Endothelial cell of umbilical vein (primary cell): Measurements from ENCODE around the gene ELANE. TPM values are rescaled to one million over a fixed set of nuclear protein-coding genes. Genes with fewer than 3 reads are reported as not detected.

Experiments
- BruUV-seq: library from RNA; stranded (reverse); fragments of 400-500 nt; replicated peaks from 2 replicates; lab custom pipeline; 2021; lab: Mats Ljungman, UMichigan
- CTCF ChIA-PET: fragments of 300-600, 350-600 bp; sonication (Branson Sonifier 250); formaldehyde crosslinking; loops from one replicate; lab custom pipeline; 2021; ENCODE audit warnings: antibody characterized with exemption, inconsistent platforms; lab: Charles Lee
- POLR2A ChIA-PET: fragments of 300-600, 350-600 bp; sonication (Branson Sonifier 250); formaldehyde crosslinking; loops from one replicate; lab custom pipeline; 2021; ENCODE audit warnings: antibody characterized with exemption, inconsistent platforms; lab: Charles Lee
- DNase-seq: peaks from one replicate; pipeline ENCODE4 v3.0.0-alpha.2; 2011; ENCODE audit warnings: low read depth, low spot score
- FAIRE-seq: peaks from 2 replicates; lab custom pipeline; 2011; peaks lifted over from hg19 to GRCh38; lab: Jason Lieb, UNC
- H2AFZ ChIP-seq: 2 replicates; pipeline ENCODE4 v1.6.0; 2012; ENCODE audit warnings: low read depth, low read length, control low read depth, inconsistent platforms
- H3K27ac ChIP-seq: 2 replicates; pipeline ENCODE4 v1.5.1; 2011; ENCODE audit warnings: low read depth, mild to moderate bottlenecking, control low read depth, low read length, moderate library complexity; ENCODE audit not compliant: insufficient read depth
- H3K27me3 ChIP-seq, 2 experiments: 2 replicates each; pipeline versions ENCODE4 v1.6.0 to v1.6.1; 2011; ENCODE audit warnings: low read length in 2 of 2, mixed read lengths in 1 of 2; ENCODE audit not compliant: control insufficient read depth in 2 of 2, insufficient read depth in 2 of 2
- H3K36me3 ChIP-seq, 2 experiments: 2 replicates in 1 of 2; 3 replicates in 1 of 2; pipeline ENCODE4 v1.5.1; 2011; ENCODE audit warnings: low read length in 2 of 2, mild to moderate bottlenecking in 1 of 2, moderate library complexity in 1 of 2; ENCODE audit not compliant: control insufficient read depth in 2 of 2, insufficient read depth in 2 of 2; ENCODE audit errors: extremely low read depth in 1 of 2
- H3K4me1 ChIP-seq: 3 replicates; pipeline ENCODE4 v1.5.1; 2011; ENCODE audit warnings: mild to moderate bottlenecking, low read length; ENCODE audit not compliant: control insufficient read depth, insufficient read depth; ENCODE audit errors: extremely low read depth
- H3K4me2 ChIP-seq: 2 replicates; pipeline ENCODE4 v1.6.1; 2011; ENCODE audit warnings: low read length, control low read depth, mixed read lengths; ENCODE audit not compliant: insufficient read depth
- H3K4me3 ChIP-seq, 3 experiments: fragments of 200-600 bp in 1 of 3; sonication (generic), shearing (Covaris generic) in 1 of 3; replicated peaks in 1 of 3; 2 replicates each; pipeline ENCODE4 v1.5.1; 2011 to 2016; ENCODE audit warnings: control low read depth in 3 of 3, low read length in 3 of 3, mild to moderate bottlenecking in 2 of 3, inconsistent platforms in 1 of 3, low read depth in 1 of 3, moderate library complexity in 1 of 3; ENCODE audit not compliant: insufficient read depth in 1 of 3
- H3K79me2 ChIP-seq: 2 replicates; pipeline ENCODE4 v1.6.0; 2012; ENCODE audit warnings: low read length, inconsistent platforms; ENCODE audit not compliant: control insufficient read depth, insufficient read depth
- H3K9ac ChIP-seq: replicated peaks from 2 replicates; pipeline ENCODE3; 2011; ENCODE audit warnings: low read length, control low read depth; ENCODE audit not compliant: insufficient read depth; ENCODE audit errors: extremely low read depth
- H3K9me1 ChIP-seq: replicated peaks from 3 replicates; pipeline ENCODE4 v1.6.0; 2011; ENCODE audit warnings: mild to moderate bottlenecking, low read length; ENCODE audit not compliant: control insufficient read depth, insufficient read depth; ENCODE audit errors: extremely low read depth
- H3K9me3 ChIP-seq: replicated peaks from 2 replicates; pipeline ENCODE4 v1.5.1; 2012; ENCODE audit warnings: low read length, inconsistent platforms; ENCODE audit not compliant: control insufficient read depth, insufficient read depth
- H4K20me1 ChIP-seq: replicated peaks from 2 replicates; pipeline ENCODE3; 2011; ENCODE audit warnings: mild to moderate bottlenecking, low read length; ENCODE audit not compliant: control insufficient read depth, insufficient read depth; ENCODE audit errors: extremely low read depth
- EZH2 ChIP-seq: IDR thresholded peaks from 2 replicates; pipeline ENCODE4 v1.6.1; 2012; ENCODE audit warnings: borderline replicate concordance, low read depth, mild to moderate bottlenecking, moderate library complexity, low read length, inconsistent platforms; ENCODE audit not compliant: severe bottlenecking
- FOS ChIP-seq: IDR thresholded peaks from 2 replicates; pipeline ENCODE4 v1.6.1; 2011; ENCODE audit warnings: mild to moderate bottlenecking, low read length, moderate library complexity, borderline replicate concordance; ENCODE audit not compliant: insufficient read depth
- GATA2 ChIP-seq: IDR thresholded peaks from 2 replicates; pipeline ENCODE4 v1.7.0; 2011; ENCODE audit warnings: low read depth, mild to moderate bottlenecking, moderate library complexity, mixed read lengths, low read length; ENCODE audit not compliant: insufficient read length, insufficient read depth
- JUN ChIP-seq: IDR thresholded peaks from 2 replicates; pipeline ENCODE4 v1.6.1; 2011; ENCODE audit warnings: borderline replicate concordance, low read depth; ENCODE audit not compliant: insufficient read length, insufficient read depth
- MYC ChIP-seq: IDR thresholded peaks from one replicate; pipeline ENCODE4 v1.6.1; 2011; ENCODE audit warnings: mild to moderate bottlenecking, low read depth, low read length
- POLR2A ChIP-seq: IDR thresholded peaks from 2 replicates; pipeline ENCODE4 v1.6.1; 2012; ENCODE audit warnings: low read depth, mild to moderate bottlenecking, control low read depth, low read length
- POLR2AphosphoS5 ChIP-seq: IDR thresholded peaks from 2 replicates; pipeline ENCODE4 v1.6.1; 2012; ENCODE audit warnings: low read depth, mild to moderate bottlenecking, control low read depth, low read length, moderate library complexity; ENCODE audit not compliant: insufficient read depth
- dilution Hi-C: fragments of 300-500 bp; cut with MboI; formaldehyde crosslinking; loops from one replicate; pipeline ENCODE4 v1.15.0; 2019; ENCODE audit warnings: low sequenced_read_pairs; ENCODE audit not compliant: extremely low pct_ligation_motif_present
- intact Hi-C: fragments of 100-400 bp; cut with micrococcal nuclease; formaldehyde crosslinking; loops from one replicate; pipeline ENCODE4 v1.10.0; 2022
- polyA plus RNA-seq, 4 experiments: library from polyadenylated mRNA; depleted of rRNA in 3 of 4; stranded (reverse) in 3 of 4; unstranded in 1 of 4; fragments of >200 nt; gene quantifications; 2 replicates each; pipeline versions ENCODE4 v1.2.1 to v1.2.3, GENCODE V29; 2011 to 2012; ENCODE audit warnings: missing spikeins in 1 of 4
- total RNA-seq: library from RNA; stranded (reverse); gene quantifications from 2 replicates; pipeline ENCODE4 v1.2.3, GENCODE V29; 2021
- TF ChIP-seq, protein P1 (sequence below): IDR thresholded peaks from 2 replicates; pipeline ENCODE4 v1.6.1; 2011; ENCODE audit not compliant: insufficient read depth, insufficient read length
- TF ChIP-seq, protein P2 (sequence below), 2 donors: IDR thresholded peaks; 1 replicate in 1 of 2; 2 replicates in 1 of 2; pipeline ENCODE4 v1.5.1; 2011; ENCODE audit warnings: low read length in 2 of 2, mild to moderate bottlenecking in 2 of 2, moderate library complexity in 2 of 2, control low read depth in 1 of 2, inconsistent platforms in 1 of 2, low read depth in 1 of 2; ENCODE audit not compliant: insufficient read depth in 1 of 2; ENCODE audit errors: extremely low read depth in 1 of 2

The ELANE gene
- total and polyA plus RNA-seq, 2 donors (not counting 3 experiments of a cell fraction or from before 2014, with no cell fraction given) = not detected

GRCh38 chr19:861141-861755, 9.1 kb downstream of the ELANE start:
- H3K27me3 ChIP-seq = peaks cover 0 to 2% of the 10 kb centered on the region in 2 experiments
- H3K4me1 ChIP-seq = no peaks in the 10 kb centered on the region
- DNase-seq = no peak
- CTCF ChIA-PET = no interaction called here
- no peak for FAIRE-seq
- H3K9me3 ChIP-seq = no peaks in the 10 kb centered on the region
- POLR2A ChIA-PET = no interaction called here
- H3K9me1 ChIP-seq = no peaks in the 10 kb centered on the region
- H2AFZ ChIP-seq = no peak overlapping the region
- no peak overlapping the region for H3K9ac ChIP-seq
- H4K20me1 ChIP-seq = no peaks in the 10 kb centered on the region
- no peak overlapping the region for H3K4me3 ChIP-seq
- no peaks in the 10 kb centered on the region for H3K36me3 ChIP-seq
- H3K27ac ChIP-seq = no peak overlapping the region
- TF ChIP-seq FOS (no peak), GATA2 (no peak), POLR2AphosphoS5 (no peak), POLR2A (no peak), JUN (no peak), EZH2 (no peak), MYC (no peak)
- TF ChIP-seq, protein P1, sequence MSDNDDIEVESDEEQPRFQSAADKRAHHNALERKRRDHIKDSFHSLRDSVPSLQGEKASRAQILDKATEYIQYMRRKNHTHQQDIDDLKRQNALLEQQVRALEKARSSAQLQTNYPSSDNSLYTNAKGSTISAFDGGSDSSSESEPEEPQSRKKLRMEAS = no peak
- TF ChIP-seq, protein P2, sequence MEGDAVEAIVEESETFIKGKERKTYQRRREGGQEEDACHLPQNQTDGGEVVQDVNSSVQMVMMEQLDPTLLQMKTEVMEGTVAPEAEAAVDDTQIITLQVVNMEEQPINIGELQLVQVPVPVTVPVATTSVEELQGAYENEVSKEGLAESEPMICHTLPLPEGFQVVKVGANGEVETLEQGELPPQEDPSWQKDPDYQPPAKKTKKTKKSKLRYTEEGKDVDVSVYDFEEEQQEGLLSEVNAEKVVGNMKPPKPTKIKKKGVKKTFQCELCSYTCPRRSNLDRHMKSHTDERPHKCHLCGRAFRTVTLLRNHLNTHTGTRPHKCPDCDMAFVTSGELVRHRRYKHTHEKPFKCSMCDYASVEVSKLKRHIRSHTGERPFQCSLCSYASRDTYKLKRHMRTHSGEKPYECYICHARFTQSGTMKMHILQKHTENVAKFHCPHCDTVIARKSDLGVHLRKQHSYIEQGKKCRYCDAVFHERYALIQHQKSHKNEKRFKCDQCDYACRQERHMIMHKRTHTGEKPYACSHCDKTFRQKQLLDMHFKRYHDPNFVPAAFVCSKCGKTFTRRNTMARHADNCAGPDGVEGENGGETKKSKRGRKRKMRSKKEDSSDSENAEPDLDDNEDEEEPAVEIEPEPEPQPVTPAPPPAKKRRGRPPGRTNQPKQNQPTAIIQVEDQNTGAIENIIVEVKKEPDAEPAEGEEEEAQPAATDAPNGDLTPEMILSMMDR (IDR thresholded peaks at IDR 0.05; ENCODE audit: extremely low read depth in 1 of 2, insufficient read depth in 1 of 2, low read depth in 1 of 2, low read length in 2 of 2) = no peak
- no TSS peak for BruUV-seq
- intact Hi-C loops = no loop called here
- H3K4me2 ChIP-seq = no peak overlapping the region
- H3K79me2 ChIP-seq = no peaks in the 10 kb centered on the region
- dilution Hi-C loops = no loop called here
